GM19452 (cell line): ENCODE measurements around the gene FYCO1.
"Not testable (repeated sequence)": the region's sequence is repeated elsewhere in the genome, so short reads cannot be mapped to it uniquely, and the experiment has no call there.

Experiments used
- ATAC-seq: cut with Tn5 transposase; IDR thresholded peaks from one replicate; pipeline ENCODE4 v1.9.1; 2021; ENCODE audit not compliant: unreplicated experiment

Gene FYCO1

GRCh38 chr3:46010519-46011113 is 15.0 kb upstream of the FYCO1 start:
- ATAC-seq, result no peak

- ATAC-seq, result no peak
Observed at GRCh38 chr3:46008058-46008457, 12.4 kb upstream of the FYCO1 start.

GRCh38 chr3:46007280-46007679 is 11.7 kb upstream of the FYCO1 start:
- no peak for ATAC-seq

DNA sequence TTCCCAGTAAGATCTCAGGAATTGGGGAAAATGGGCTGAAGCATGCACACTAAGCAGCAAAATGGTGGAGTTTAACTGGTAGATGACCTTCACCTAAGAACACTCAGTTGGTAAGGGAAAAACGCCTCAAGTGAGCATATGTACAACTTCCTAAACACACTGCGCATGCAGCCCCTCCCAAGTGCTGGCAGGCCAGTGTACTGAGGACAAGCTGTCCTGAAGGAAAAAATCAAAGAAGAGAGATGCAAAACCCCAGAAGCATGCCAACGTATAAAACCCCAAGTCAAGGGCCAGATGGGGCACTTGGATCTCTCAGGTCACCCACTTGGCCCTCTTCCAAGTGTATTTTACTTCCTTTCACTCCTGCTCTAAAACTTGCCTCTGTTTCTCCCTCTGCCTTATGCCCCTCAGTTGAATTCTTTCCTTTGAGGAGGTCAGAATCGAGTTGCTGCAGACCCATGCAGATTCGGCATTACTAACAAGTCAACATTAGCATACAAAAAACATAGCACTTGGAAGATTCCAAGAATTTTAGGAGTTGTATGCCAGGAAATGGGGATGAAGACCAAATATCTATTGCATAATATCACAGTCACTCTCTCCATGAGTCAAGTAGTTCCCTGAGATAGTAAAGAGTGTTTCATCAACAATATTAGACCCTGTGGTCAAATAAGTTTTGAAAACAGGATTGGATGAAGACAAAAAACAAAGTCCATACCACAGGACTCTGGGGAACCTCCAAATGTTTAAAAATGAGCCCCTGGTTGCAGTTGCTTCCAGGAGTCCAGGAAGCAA is 10.8 kb upstream of the FYCO1 start:
- ATAC-seq, result no peak

DNA sequence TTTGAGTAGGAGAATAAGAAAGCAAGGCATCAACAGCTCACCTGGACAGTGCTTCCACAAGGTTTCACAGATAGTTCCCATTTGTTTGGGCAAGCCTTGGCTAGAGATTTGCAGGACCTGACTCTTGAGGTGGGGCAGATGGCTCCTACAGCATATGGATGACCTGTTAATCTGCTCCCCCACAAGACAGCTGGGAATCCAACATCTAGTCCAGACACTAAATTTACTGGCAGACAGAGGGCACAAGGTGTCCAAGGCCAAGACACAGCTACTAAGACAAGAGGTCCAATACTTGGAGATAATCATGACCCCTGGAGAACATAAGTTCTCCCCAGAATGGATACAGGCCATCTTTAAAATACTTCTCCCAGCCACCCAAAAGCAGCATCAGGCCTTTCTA is 8.1 kb upstream of the FYCO1 start:
- not testable (repeated sequence) for ATAC-seq

GRCh38 chr3:46001178-46001577 is 5.6 kb upstream of the FYCO1 start:
- ATAC-seq, result no peak

GRCh38 chr3:45997942-45998341 is 2.3 kb upstream of the FYCO1 start:
- ATAC-seq, result no peak

DNA sequence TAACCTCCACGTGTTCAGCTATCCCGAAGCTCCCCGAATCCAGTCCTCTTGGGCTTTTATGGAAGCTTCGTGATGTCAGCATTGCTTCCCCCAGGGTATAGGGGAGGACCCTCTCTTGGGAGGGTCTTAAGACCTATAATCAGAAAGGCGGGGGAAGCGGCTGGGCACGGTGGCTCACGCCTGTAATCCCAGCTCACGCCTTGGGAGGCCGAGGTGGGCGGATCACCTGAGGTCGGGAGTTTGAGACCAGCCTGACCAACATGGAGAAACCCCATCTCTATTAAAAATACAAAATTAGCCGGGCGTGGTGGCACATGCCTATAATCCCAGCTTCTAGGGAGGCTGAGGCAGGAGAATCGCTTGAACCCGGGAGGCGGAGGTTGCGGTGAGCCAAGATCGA is 1.9 kb upstream of the FYCO1 start:
- ATAC-seq, result not testable (repeated sequence)

GRCh38 chr3:45994419-45995235 is 997 bp downstream of the FYCO1 start:
- peak; percentile 23 for ATAC-seq

DNA sequence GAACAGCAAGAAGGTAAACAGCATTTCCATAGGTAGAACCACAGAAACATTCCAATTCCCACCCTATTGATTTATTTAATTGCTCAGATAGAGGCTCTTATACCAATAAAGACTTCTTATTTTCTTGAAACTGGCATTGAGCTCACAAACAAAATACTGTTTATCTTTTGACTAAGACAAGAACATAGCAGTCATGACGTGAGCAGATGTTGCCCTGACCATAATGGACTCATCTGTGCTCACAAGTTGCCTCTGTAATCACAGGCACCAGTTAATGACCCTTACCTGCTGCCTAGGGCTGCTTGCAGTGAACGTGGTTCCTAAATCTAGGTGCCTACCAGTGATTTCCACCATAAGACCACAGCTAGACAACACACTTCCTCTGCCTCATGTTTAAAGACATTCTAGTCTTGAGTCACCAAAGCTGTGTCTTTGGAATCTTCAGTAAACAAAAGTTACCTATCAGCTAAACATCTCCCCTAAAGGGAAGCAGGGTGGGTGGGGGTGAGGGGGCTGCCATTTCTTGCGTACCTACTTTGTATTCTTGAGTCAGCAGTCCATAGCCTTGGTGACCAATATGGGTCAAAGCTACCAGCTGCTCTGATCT is 2.1 kb downstream of the FYCO1 start:
- ATAC-seq, result no peak

DNA sequence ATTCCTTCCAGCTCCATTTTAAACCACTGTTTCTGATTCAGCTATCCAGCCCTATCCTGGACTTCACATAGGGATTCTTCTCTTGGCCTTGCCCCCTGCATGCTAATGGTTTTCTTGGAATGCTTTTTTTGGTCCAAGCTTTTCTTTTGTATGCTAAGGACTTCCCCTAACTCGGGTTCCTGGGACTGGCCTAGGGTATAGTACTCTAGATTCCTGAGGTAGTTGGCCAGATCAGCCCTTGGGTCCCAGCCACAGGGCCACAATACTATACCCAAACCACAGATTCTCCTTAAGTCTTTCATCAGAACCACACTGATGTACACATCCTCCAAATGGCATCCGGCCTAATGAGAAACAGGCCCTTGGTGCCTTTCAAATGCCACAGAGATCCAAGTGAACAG is 2.8 kb downstream of the FYCO1 start:
- no peak for ATAC-seq

GRCh38 chr3:45992133-45992729 is 3.4 kb downstream of the FYCO1 start:
- ATAC-seq, result no peak

- no peak for ATAC-seq
Observed at GRCh38 chr3:45991341-45991740, 4.3 kb downstream of the FYCO1 start.

DNA sequence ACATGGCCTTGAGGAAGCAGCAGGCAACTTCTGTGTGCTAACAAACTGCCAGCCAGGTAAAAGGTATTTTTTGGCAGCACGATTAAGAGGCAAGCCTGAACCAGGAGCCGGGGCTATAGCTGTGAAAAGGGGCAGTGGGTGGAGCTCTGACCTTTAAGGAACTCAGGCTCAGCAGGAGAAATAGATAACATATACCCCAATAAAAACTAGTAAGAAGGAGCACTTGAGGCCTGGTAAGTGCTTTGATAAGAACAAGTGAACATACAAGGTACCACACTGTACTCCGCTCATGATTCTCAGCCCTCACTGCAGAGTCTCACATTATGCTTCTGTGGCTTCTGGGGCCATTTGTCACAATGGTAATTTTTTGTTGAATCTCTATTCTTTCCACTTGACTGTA is 5.4 kb downstream of the FYCO1 start:
- no peak for ATAC-seq

DNA sequence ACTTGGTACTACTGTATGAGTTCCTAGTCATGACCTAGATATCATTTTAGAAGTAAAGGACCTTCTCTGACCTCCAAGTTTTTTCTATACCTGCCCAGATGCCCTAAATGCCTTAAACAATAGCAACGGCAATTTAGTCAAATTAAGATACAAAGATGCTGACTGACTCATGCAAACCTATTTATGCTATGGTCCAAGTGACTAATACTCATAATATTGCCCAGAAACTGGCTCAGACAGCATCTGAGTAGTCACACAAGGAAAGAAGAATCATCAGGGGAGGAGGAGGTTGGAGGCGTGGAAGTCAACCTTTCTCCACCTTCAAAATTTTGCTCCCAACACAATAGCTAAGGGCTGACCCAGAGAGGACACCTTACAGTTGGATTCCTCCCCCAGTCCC is 6.8 kb downstream of the FYCO1 start:
- no peak for ATAC-seq

GRCh38 chr3:45988362-45988761 is 7.3 kb downstream of the FYCO1 start:
- no peak for ATAC-seq

DNA sequence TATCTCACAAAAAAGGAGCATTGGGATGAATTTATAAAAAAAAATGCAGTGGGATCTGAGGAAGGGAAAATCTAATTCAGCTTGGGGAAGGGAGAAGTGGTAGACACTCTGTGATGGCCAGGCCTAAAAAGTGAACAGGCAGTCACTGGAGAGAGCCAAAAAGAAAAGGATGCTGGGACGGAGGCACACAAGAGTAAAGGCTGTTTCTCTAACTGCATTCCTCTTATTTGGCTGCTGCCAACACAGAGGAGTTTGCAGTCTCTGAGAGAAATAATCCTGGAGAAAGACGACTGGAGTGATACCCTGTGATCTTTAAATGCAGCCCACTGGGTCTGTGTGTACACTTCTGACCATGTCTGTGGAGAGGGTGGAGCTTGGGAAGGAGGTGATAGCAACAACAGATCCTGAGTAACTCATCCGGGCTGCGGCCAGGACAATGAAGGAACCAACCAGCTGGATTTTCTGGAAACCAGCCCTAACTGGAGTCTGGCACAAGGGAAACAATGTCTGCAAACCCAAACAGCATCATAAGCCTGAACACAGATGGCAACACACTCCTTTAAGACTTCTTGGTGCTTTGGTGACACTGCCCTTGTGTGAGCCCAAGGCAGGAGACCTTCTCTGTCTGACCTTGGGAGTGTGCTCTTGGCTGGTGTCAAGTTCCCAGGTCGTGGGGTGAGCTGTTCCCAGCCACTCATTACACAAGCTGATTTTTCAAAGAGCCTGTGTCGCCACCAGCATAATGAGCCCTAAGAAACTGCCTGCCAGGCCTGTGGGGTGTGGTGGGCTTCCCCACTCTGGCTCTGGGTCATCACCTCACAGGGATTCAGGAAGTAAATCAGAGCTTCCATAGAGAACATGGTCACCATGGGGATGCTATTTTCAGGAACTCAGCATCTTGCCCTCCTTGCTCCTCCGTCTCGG is 8.0 kb downstream of the FYCO1 start:
- ATAC-seq, result no peak

DNA sequence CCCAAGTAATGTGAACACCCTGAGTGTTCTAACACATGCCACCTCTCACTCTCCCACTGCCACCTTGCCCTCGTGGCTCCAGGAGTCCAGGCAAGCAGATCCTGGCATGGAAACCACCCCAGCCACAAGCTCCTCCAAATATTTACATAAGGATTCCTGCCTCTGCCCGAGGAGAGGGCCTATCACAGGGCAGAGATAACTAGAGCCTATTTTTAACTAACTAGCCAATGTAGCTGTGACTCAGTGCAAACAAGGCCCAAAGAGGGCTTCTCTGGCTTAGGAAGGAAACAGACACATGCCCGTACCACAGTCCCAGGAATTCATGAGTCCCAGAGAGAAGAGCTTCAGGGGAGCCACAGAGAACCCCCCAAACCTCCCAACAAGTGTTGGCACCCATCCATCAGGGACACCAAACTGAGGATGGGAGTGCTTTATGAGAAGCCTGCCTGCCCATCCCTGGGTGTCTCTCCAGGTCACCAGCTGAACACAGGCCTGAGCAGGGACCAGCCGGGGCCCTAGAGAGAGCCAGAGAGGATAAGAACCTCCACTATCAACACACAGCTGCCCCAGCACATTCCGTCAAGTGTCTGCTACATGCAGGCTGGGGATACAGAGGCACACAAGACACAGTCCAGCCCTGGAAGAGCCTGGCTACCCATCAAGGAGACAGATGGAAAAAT is 9.2 kb downstream of the FYCO1 start:
- ATAC-seq, result no peak

GRCh38 chr3:45985532-45986302 is 9.9 kb downstream of the FYCO1 start:
- ATAC-seq, result no peak
